ENCODE results near the gene ATXN1.

Gene ATXN1

GRCh38 chr6:16681260-16681873, 79.9 kb downstream of the ATXN1 start:
- Histone ChIP-seq H3K27ac (ENCODE audit: low read length) (no peak overlapping the region), H3K36me3 (replicated peaks; ENCODE audit: low read depth, low read length) (no peaks in the 10 kb centered on the region), H4K20me1 (ENCODE audit: insufficient read depth, low read length) (no peaks in the 10 kb centered on the region), H2AFZ (ENCODE audit: low read depth, low read length) (no peak overlapping the region), H3K9ac (ENCODE audit: low read length) (no peak overlapping the region), H3K79me2 (ENCODE audit: low read length) (no peaks in the 10 kb centered on the region), H3K4me2 (ENCODE audit: low read length) (no peak overlapping the region), H3K4me3 (ENCODE audit: low read length) (no peak overlapping the region), H3K4me1 (ENCODE audit: low read length) (peaks cover 15% of the 10 kb centered on the region), H3K9me3 (ENCODE audit: insufficient read depth, low read length) (no peaks in the 10 kb centered on the region), H3K27me3 (ENCODE audit: low read depth, low read length) (peaks cover 39% of the 10 kb centered on the region)
- TF ChIP-seq CTCF (IDR thresholded peaks at IDR 0.05; ENCODE audit: low read depth, low read length) (no peak), EZH2phosphoT487 (IDR thresholded peaks at IDR 0.05; ENCODE audit: low read depth) (no peak)

GRCh38 chr6:16679050-16679449, 82.2 kb downstream of the ATXN1 start:
- Histone ChIP-seq H3K4me1 (ENCODE audit: low read length) (peaks cover under 1% of the 10 kb centered on the region; the same call in 1 of the 2 replicates), H3K27ac (ENCODE audit: low read length) (no peak overlapping the region), H2AFZ (ENCODE audit: low read depth, low read length) (no peak overlapping the region), H4K20me1 (ENCODE audit: insufficient read depth, low read length) (no peaks in the 10 kb centered on the region), H3K9me3 (ENCODE audit: insufficient read depth, low read length) (no peaks in the 10 kb centered on the region), H3K27me3 (ENCODE audit: low read depth, low read length) (peaks cover 39% of the 10 kb centered on the region), H3K79me2 (ENCODE audit: low read length) (no peaks in the 10 kb centered on the region), H3K9ac (ENCODE audit: low read length) (no peak overlapping the region), H3K4me3 (ENCODE audit: low read length) (no peak overlapping the region), H3K36me3 (replicated peaks; ENCODE audit: low read depth, low read length) (no peaks in the 10 kb centered on the region), H3K4me2 (ENCODE audit: low read length) (no peak overlapping the region)
- TF ChIP-seq EZH2phosphoT487 (IDR thresholded peaks at IDR 0.05; ENCODE audit: low read depth) = no peak
- no peak for TF ChIP-seq CTCF (IDR thresholded peaks at IDR 0.05; ENCODE audit: low read depth, low read length)

- Histone ChIP-seq H3K9ac (ENCODE audit: low read length) (no peak overlapping the region), H2AFZ (ENCODE audit: low read depth, low read length) (no peak overlapping the region), H3K4me1 (ENCODE audit: low read length) (no peaks in the 10 kb centered on the region), H3K27ac (ENCODE audit: low read length) (no peak overlapping the region), H4K20me1 (ENCODE audit: insufficient read depth, low read length) (no peaks in the 10 kb centered on the region), H3K4me3 (ENCODE audit: low read length) (no peak overlapping the region), H3K9me3 (ENCODE audit: insufficient read depth, low read length) (no peaks in the 10 kb centered on the region), H3K36me3 (replicated peaks; ENCODE audit: low read depth, low read length) (no peaks in the 10 kb centered on the region), H3K79me2 (ENCODE audit: low read length) (no peaks in the 10 kb centered on the region), H3K4me2 (ENCODE audit: low read length) (no peak overlapping the region), H3K27me3 (ENCODE audit: low read depth, low read length) (peaks cover 23% of the 10 kb centered on the region)
- TF ChIP-seq CTCF (IDR thresholded peaks at IDR 0.05; ENCODE audit: low read depth, low read length) (no peak), EZH2phosphoT487 (IDR thresholded peaks at IDR 0.05; ENCODE audit: low read depth) (no peak)
Measured at GRCh38 chr6:16677458-16677857, 83.8 kb downstream of the ATXN1 start.

GRCh38 chr6:16676978-16677377, 84.3 kb downstream of the ATXN1 start:
- no peak overlapping the region for H2AFZ ChIP-seq (ENCODE audit: low read depth, low read length)
- H4K20me1 ChIP-seq (ENCODE audit: insufficient read depth, low read length) = no peaks in the 10 kb centered on the region
- H3K4me1 ChIP-seq (ENCODE audit: low read length) = no peaks in the 10 kb centered on the region
- no peaks in the 10 kb centered on the region for H3K79me2 ChIP-seq (ENCODE audit: low read length)
- H3K27me3 ChIP-seq (ENCODE audit: low read depth, low read length) = peaks cover 21% of the 10 kb centered on the region
- no peak overlapping the region for H3K4me3 ChIP-seq (ENCODE audit: low read length)
- no peaks in the 10 kb centered on the region for H3K9me3 ChIP-seq (ENCODE audit: insufficient read depth, low read length)
- H3K9ac ChIP-seq (ENCODE audit: low read length) = no peak overlapping the region
- TF ChIP-seq CTCF (IDR thresholded peaks at IDR 0.05; ENCODE audit: low read depth, low read length) (no peak), EZH2phosphoT487 (IDR thresholded peaks at IDR 0.05; ENCODE audit: low read depth) (no peak)
- H3K36me3 ChIP-seq (replicated peaks; ENCODE audit: low read depth, low read length) = no peaks in the 10 kb centered on the region
- no peak overlapping the region for H3K27ac ChIP-seq (ENCODE audit: low read length)
- H3K4me2 ChIP-seq (ENCODE audit: low read length) = no peak overlapping the region
